HAP-1 (cell line): ENCODE results near the gene PNP.

ENCODE experiments used
- DNase-seq, 2 experiments: peaks; one replicate each; pipeline ENCODE4 v3.0.0-alpha.2; 2016 to 2020; ENCODE audit warnings: low spot score in 2 of 2
- H3K27me3 ChIP-seq: fragments of 250-450 bp; sonication (Bioruptor Pico); 2 replicates; pipeline ENCODE4 v1.5.1; 2020; ENCODE audit warnings: low read depth, mild to moderate bottlenecking, moderate library complexity
- H3K36me3 ChIP-seq: fragments of 250-450 bp; sonication (Bioruptor Pico); replicated peaks from 2 replicates; pipeline ENCODE4 v1.5.1; 2020; ENCODE audit warnings: mild to moderate bottlenecking
- H3K4me1 ChIP-seq: fragments of 250-450 bp; sonication (Bioruptor Pico); 2 replicates; pipeline ENCODE4 v1.5.1; 2020; ENCODE audit warnings: mild to moderate bottlenecking
- H3K4me3 ChIP-seq: fragments of 250-450 bp; sonication (Bioruptor Pico); 2 replicates; pipeline ENCODE4 v1.5.1; 2020; ENCODE audit warnings: mild to moderate bottlenecking, moderate library complexity
- H3K9me3 ChIP-seq: fragments of 250-450 bp; sonication (Bioruptor Pico); 2 replicates; pipeline ENCODE4 v1.5.1; 2020; ENCODE audit warnings: mild to moderate bottlenecking, moderate library complexity
- in situ Hi-C: fragments of 300-500 bp; cut with MboI; formaldehyde crosslinking; loops from 3 replicates; pipeline ENCODE4 v1.14.3; 2020; ENCODE audit warnings: low sequenced_read_pairs, inconsistent platforms, mixed read lengths

Gene PNP

GRCh38 chr14:20512177-20512905 is 43.1 kb downstream of the PNP start:
- Histone ChIP-seq H3K27me3 (peaks cover 5% of the 10 kb centered on the region; the same call in 1 of the 2 replicates), H3K36me3 (no peaks in the 10 kb centered on the region), H3K9me3 (no peaks in the 10 kb centered on the region), H3K4me3 (no peak overlapping the region), H3K4me1 (no peaks in the 10 kb centered on the region)
- in situ Hi-C loops: no loop called here
- DNase-seq: no peak

- Histone ChIP-seq H3K4me3 (no peak overlapping the region), H3K9me3 (no peaks in the 10 kb centered on the region), H3K36me3 (no peaks in the 10 kb centered on the region), H3K4me1 (no peaks in the 10 kb centered on the region), H3K27me3 (peaks cover 5% of the 10 kb centered on the region; the same call in 1 of the 2 replicates)
- DNase-seq: no peak
- in situ Hi-C loops: no loop called here
Observed at GRCh38 chr14:20515846-20516245, 46.6 kb downstream of the PNP start.

DNA sequence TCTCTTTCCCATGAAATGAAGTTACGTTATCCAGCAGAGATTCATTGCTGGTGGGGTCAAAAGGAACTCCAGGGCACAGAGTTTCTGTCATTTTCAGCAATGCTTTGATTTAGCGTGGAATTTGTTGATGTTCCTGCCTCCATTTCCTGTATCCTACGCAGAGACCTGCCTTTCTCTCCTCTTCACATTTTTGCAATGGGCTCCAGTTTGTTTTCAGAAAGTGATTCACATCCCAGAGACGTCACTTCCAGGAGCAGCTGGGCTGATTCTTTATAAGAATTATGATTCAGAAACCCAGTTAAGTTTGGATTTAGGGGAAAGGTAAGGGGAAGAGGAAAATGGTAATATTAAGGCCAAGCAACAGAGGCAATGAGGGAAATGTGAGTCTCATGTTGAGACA is 47.7 kb downstream of the PNP start:
- H3K9me3 ChIP-seq: no peaks in the 10 kb centered on the region
- no peak overlapping the region for H3K4me3 ChIP-seq
- in situ Hi-C loops: no loop called here
- DNase-seq: no peak
- H3K36me3 ChIP-seq: no peaks in the 10 kb centered on the region
- H3K27me3 ChIP-seq: 0 out of 2 replicates have a peak, but pooled peaks cover 2% of the 10 kb centered on the region
- no peaks in the 10 kb centered on the region for H3K4me1 ChIP-seq

GRCh38 chr14:20522332-20522731 is 53.1 kb downstream of the PNP start:
- Histone ChIP-seq H3K4me3 (no peak overlapping the region), H3K4me1 (no peaks in the 10 kb centered on the region), H3K9me3 (no peaks in the 10 kb centered on the region), H3K36me3 (no peaks in the 10 kb centered on the region), H3K27me3 (peaks cover 6% of the 10 kb centered on the region)
- in situ Hi-C loops: no loop called here
- no peak for DNase-seq

- H3K4me3 ChIP-seq: no peak overlapping the region
- no peak for DNase-seq
- in situ Hi-C loops: no loop called here
Observed at GRCh38 chr14:20524027-20524426, 54.8 kb downstream of the PNP start.

More at GRCh38 chr14:20524027-20524426, 54.8 kb downstream of the PNP start:
- H3K9me3 ChIP-seq: no peaks in the 10 kb centered on the region
- H3K27me3 ChIP-seq: peaks cover 11% of the 10 kb centered on the region
- H3K36me3 ChIP-seq: no peaks in the 10 kb centered on the region
- H3K4me1 ChIP-seq: no peaks in the 10 kb centered on the region
